Measurements from ENCODE around the gene HLTF. TPM values are rescaled to one million over a fixed set of nuclear protein-coding genes. Genes with fewer than 3 reads are reported as not detected.

Gene HLTF
- total RNA-seq, 1 donor from 2014 or later, result 12.9 TPM

- H3K4me3 ChIP-seq (ENCODE audit: low read depth, low read length), result no peak overlapping the region
- no peaks in the 10 kb centered on the region for H3K36me3 ChIP-seq (ENCODE audit: control insufficient read depth, insufficient read depth, low read length)
- no peak for DNase-seq (ENCODE audit: low read depth)
- H3K27me3 ChIP-seq (ENCODE audit: control insufficient read depth, insufficient read depth, low read length), result no peaks in the 10 kb centered on the region
- no peak for FAIRE-seq
- TF ChIP-seq, protein P1, sequence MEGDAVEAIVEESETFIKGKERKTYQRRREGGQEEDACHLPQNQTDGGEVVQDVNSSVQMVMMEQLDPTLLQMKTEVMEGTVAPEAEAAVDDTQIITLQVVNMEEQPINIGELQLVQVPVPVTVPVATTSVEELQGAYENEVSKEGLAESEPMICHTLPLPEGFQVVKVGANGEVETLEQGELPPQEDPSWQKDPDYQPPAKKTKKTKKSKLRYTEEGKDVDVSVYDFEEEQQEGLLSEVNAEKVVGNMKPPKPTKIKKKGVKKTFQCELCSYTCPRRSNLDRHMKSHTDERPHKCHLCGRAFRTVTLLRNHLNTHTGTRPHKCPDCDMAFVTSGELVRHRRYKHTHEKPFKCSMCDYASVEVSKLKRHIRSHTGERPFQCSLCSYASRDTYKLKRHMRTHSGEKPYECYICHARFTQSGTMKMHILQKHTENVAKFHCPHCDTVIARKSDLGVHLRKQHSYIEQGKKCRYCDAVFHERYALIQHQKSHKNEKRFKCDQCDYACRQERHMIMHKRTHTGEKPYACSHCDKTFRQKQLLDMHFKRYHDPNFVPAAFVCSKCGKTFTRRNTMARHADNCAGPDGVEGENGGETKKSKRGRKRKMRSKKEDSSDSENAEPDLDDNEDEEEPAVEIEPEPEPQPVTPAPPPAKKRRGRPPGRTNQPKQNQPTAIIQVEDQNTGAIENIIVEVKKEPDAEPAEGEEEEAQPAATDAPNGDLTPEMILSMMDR (IDR thresholded peaks at IDR 0.05; ENCODE audit: insufficient read depth, low read length, severe bottlenecking), result no peak
Measured at GRCh38 chr3:149038322-149038721, 48.0 kb downstream of the HLTF start.

GRCh38 chr3:149037684-149038083 is 48.6 kb downstream of the HLTF start:
- no peak for FAIRE-seq
- no peak overlapping the region for H3K4me3 ChIP-seq (ENCODE audit: low read depth, low read length)
- DNase-seq (ENCODE audit: low read depth), result no peak
- TF ChIP-seq, protein P1 (IDR thresholded peaks at IDR 0.05; ENCODE audit: insufficient read depth, low read length, severe bottlenecking), result no peak
- no peaks in the 10 kb centered on the region for H3K27me3 ChIP-seq (ENCODE audit: control insufficient read depth, insufficient read depth, low read length)
- H3K36me3 ChIP-seq (ENCODE audit: control insufficient read depth, insufficient read depth, low read length), result no peaks in the 10 kb centered on the region

GRCh38 chr3:149031096-149031495 is 55.2 kb downstream of the HLTF start:
- FAIRE-seq (no peak), DNase-seq (ENCODE audit: low read depth) (no peak)
- Histone ChIP-seq H3K36me3 (ENCODE audit: control insufficient read depth, insufficient read depth, low read length) (no peaks in the 10 kb centered on the region), H3K4me3 (ENCODE audit: low read depth, low read length) (no peak overlapping the region), H3K27me3 (ENCODE audit: control insufficient read depth, insufficient read depth, low read length) (no peaks in the 10 kb centered on the region)
- TF ChIP-seq, protein P1 (IDR thresholded peaks at IDR 0.05; ENCODE audit: insufficient read depth, low read length, severe bottlenecking), result no peak

DNA sequence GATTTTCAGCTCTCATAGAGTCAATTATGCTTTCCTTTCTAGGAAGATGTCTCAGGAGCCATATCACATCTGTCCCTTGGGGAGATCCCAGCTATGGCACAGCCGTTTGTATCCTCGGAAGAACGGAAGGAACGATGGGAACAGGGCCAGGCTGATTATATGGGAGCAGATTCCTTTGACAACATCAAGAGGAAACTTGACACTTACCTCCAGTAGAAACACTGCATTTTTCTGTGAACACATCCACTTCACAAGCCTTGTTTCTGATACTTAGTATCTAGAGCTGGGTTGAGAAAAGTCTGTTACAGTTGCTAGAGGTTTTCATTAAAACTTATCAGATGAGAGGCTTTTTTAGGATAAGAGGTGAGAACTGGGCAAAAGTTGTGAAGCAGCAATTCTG is 59.6 kb downstream of the HLTF start:
- no peaks in the 10 kb centered on the region for H3K36me3 ChIP-seq (ENCODE audit: control insufficient read depth, insufficient read depth, low read length)
- TF ChIP-seq, protein P1 (IDR thresholded peaks at IDR 0.05; ENCODE audit: insufficient read depth, low read length, severe bottlenecking), result no peak
- no peaks in the 10 kb centered on the region for H3K27me3 ChIP-seq (ENCODE audit: control insufficient read depth, insufficient read depth, low read length)
- FAIRE-seq (no peak), DNase-seq (ENCODE audit: low read depth) (no peak)
- H3K4me3 ChIP-seq (ENCODE audit: low read depth, low read length), result no peak overlapping the region

- DNase-seq (ENCODE audit: low read depth) (peak; percentile 28), FAIRE-seq (peak; percentile 28)
- no peaks in the 10 kb centered on the region for H3K36me3 ChIP-seq (ENCODE audit: control insufficient read depth, insufficient read depth, low read length)
- H3K4me3 ChIP-seq (ENCODE audit: low read depth, low read length), result no peak overlapping the region
- TF ChIP-seq, protein P1 (IDR thresholded peaks at IDR 0.05; ENCODE audit: insufficient read depth, low read length, severe bottlenecking), result no peak
- no peaks in the 10 kb centered on the region for H3K27me3 ChIP-seq (ENCODE audit: control insufficient read depth, insufficient read depth, low read length)
Measured at GRCh38 chr3:149023951-149024350, 62.4 kb downstream of the HLTF start.

DNA sequence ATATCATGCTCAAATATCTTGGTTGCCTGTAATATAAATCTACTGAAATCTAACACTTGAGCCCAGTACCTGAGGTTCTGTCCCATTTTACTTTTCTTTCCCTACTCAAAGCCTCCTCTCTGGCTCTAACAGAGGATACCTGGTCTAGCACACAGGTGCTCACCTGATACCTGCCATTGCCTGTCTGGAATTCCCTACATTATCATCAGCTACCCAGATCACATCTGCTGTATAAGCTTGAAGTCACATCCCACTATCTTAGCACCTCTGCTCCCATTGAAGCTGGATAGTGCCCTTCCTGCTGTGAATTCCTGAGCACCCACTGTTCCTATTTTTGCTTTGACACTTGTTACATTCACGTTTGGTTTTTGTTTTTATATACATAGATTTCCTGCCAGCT is 64.5 kb downstream of the HLTF start:
- Histone ChIP-seq H3K27me3 (ENCODE audit: control insufficient read depth, insufficient read depth, low read length) (no peaks in the 10 kb centered on the region), H3K4me3 (ENCODE audit: low read depth, low read length) (no peak overlapping the region), H3K36me3 (ENCODE audit: control insufficient read depth, insufficient read depth, low read length) (no peaks in the 10 kb centered on the region)
- DNase-seq (ENCODE audit: low read depth), result no peak
- no peak for FAIRE-seq
- TF ChIP-seq, protein P1 (IDR thresholded peaks at IDR 0.05; ENCODE audit: insufficient read depth, low read length, severe bottlenecking), result no peak

All from bronchial epithelial cell (primary cell).